Caki2 (cell line): Measurements from ENCODE around the gene TM4SF1. TPM values are rescaled to one million over a fixed set of nuclear protein-coding genes. Genes with fewer than 3 reads are reported as not detected.
"Not testable (repeated sequence)": the region's sequence is repeated elsewhere in the genome, so short reads cannot be mapped to it uniquely, and the experiment has no call there.

ENCODE experiments used
- DNase-seq: peaks from one replicate; pipeline ENCODE4 v3.0.0-alpha.2; 2015; ENCODE audit warnings: low read depth
- in situ Hi-C: cut with HindIII; loops from 2 replicates; pipeline ENCODE4 v1.10.0; 2016; ENCODE audit warnings: low sequenced_read_pairs, low pct_unique_long_range_greater_than_20kb, mixed read lengths
- total RNA-seq: library from RNA; depleted of rRNA; stranded (reverse); fragments of >200 nt; shearing (Covaris generic); gene quantifications from 2 replicates; pipeline ENCODE4 v1.2.3, GENCODE V29; 2014; ENCODE audit warnings: low replicate concordance

The TM4SF1 gene
- total RNA-seq, 1 experiment from 2014 or later, result 64.6 TPM

DNA sequence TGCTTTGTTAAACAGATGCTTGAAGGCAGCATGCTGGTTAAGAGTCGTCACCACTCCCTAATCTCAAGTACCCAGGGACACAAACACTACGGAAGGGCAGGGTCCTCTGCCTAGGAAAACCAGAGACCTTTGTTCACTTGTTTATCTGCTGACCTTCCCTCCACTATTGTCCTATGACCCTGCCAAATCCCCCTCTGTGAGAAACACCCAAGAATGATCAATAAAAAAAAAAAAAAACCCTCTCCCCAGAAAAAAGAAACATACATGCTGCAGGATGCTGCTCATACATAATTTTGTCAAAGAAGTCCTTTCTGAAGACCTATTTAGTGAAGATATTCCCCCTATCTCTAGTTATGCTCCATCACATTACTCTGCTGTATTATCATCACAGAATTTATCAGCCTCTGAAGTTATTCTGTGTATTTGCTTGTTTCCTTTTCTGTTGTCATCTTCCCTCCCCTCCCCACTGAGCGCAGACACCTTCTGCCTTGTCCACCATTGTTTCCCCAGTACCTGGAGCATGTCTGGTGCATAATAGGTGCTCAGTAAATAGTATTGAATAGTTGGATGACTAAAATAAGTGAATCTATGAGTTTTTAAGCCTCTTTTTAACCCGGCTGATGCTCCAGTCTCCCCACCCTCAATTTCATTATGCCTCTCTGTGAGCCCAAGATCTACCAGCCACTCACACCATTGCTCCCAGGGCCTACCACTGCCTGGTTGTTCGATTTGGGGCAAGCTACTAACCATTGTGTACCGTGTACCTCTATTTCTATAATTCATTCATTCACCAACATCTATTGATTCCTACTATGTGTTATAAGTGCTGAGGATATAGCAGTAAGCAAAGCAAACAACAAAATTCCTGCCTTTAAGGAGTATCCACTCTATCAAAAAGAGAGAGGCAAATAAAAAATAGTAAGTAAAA lies 4.0 kb upstream of the TM4SF1 start:
- DNase-seq, result no peak
- in situ Hi-C loops, result no loop called here

DNA sequence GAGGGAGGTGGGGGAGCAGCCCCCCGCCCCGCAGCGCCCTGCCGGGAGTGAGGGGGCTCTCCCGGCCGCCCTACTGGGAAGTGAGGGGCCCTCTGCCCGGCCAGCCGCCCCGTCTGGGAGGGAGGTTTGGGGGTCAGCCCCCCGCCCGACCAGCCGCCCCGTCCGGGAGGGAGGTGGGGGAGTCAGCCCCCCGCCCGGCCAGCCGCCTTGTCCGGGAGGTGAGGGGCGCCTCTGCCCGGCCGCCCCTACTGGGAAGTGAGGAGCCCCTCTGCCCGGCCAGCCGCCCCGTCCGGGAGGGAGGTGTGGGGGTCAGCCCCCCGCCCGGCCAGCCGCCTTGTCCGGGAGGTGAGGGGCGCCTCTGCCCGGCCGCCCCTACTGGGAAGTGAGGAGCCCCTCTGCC lies 2.8 kb upstream of the TM4SF1 start:
- in situ Hi-C loops, DNase-seq: not testable (repeated sequence)

GRCh38 chr3:149378478-149379309 lies 1.2 kb upstream of the TM4SF1 start:
- in situ Hi-C loops, result no loop called here
- no peak for DNase-seq

- no peak for DNase-seq
- in situ Hi-C loops, result no loop called here
Observed at GRCh38 chr3:149376718-149377407, 586 bp downstream of the TM4SF1 start.

- no peak for DNase-seq
- in situ Hi-C loops, result no loop called here
Observed at GRCh38 chr3:149375501-149376196, 1.8 kb downstream of the TM4SF1 start.

DNA sequence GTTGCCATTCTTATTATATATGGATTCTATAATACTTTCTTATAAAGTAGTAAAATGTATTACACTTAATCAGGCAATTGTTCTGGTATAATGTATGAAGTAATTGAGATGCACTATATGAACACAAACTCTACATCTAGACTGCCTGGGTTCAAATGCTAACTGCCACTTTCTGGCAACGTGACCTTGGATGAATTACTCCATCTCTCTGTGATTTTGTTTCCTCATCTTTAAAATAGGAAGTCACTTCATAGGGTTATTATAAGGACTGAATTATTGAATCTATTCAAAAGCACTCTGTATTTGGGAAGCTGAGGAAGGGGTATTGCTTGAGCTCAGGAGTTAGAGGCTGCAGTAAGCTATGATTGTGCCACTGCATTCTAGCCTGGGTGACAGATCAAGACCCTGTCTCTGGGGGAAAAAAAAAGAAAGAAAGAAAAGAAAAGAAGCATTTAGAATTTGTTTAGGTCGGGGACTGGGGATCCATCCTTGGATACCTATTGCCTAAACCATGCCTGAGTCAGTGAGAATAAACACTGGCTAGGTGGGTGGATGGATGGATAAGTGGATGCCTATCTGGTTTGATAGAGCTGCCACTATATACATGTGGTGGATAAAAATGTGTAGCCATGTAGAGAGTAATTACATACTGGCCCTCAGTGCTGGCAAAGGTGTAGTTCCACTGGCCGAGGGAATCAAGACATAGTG lies 2.5 kb downstream of the TM4SF1 start:
- in situ Hi-C loops, result no loop called here

DNA sequence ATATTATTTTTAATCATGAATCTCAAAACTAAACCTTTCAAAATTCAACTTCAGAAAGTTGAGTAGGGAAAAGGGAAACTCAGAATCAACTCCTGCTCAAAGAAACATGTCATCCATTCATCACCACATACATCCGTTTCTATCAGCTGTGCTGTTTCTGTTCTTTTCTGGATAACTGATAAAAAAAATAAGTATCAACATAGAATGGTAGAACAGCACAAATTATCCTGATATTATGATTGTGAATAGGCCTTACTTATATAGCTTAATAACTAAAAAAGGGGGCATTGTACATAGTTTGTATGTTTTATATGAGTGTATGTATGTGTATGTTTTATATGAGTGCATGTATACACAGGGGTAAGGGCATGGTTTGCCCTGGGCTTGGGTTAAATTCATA lies 3.1 kb downstream of the TM4SF1 start:
- no peak for DNase-seq
- in situ Hi-C loops, result no loop called here

More for the DNA sequence above, 2.5 kb downstream of the TM4SF1 start:
- DNase-seq, result no peak

DNA sequence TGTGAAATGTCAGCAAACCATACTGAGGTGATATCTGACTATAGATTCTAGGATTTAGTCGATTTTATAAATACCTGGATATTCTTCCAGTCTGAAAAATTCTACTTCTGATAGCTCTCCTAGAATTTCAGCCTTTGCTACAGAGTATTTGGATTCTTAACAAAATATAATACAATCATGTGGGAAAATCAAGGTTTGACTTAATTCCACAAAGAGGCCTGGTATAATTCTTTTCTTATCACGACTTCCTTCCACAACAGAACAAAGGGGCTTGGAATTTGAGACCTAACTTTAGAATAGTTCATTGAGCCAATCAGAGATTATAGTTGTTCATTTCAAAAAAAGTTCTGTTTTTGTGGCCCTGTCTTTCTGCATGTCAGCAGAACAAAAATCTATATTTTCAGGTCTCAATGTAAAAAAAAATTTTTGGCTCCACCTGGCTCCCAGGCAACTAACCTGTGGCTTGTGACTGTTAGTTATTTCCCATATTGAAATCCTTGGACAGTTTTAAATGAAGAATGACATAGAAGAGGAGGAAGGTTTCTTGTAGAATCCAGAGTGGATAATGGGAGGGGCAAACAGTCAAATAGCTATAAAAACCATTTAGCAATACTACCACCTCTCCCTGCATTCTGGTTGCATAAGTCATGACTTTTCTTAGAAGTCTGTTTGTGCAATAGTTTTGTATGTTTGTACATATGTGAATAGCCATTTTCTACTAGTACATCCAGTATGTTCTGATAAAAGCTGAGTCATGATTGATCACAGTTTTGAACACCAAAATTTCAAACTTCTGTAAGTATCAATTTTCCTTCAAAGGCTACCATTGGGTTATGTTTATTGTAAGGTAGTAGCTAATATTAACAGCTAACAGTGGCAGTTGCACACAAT lies 4.0 kb downstream of the TM4SF1 start:
- no peak for DNase-seq
- in situ Hi-C loops, result no loop called here

- DNase-seq, result no peak
- in situ Hi-C loops, result no loop called here
Observed at GRCh38 chr3:149371723-149372114, 5.7 kb downstream of the TM4SF1 start.

DNA sequence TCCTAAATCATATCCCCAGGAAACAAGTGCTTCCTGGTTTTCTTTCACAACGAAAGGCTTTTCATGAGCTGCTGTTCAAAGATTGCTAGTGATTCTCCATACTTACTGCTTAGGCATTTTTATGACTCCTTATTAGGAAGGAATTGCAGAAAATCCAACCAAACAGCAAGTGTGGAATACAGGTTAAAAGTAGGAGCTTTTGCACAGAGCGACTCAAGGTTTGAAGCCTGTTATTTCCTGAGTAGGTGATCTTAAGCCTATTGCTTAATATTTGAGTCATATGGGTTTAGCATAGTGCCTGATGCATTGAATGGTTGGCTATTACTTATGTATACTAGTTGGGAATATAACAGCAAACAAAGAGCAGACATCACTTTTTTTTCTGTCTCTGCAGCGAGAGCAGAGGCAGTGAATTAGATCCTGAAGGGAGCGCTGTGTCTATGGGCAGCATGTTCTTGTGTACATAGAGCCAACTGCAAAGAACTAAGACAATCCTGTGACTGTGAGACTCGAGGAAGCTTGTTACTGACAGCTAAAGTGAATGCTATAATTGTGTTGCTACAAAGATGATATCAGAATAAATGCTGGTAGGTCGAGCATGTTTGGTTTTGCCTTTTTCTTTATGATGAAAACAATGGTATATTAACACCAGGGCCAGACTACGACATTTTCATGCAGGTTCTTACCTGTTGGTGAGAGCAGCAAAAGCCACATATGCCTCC lies 6.3 kb downstream of the TM4SF1 start:
- in situ Hi-C loops, result no loop called here
- no peak for DNase-seq

DNA sequence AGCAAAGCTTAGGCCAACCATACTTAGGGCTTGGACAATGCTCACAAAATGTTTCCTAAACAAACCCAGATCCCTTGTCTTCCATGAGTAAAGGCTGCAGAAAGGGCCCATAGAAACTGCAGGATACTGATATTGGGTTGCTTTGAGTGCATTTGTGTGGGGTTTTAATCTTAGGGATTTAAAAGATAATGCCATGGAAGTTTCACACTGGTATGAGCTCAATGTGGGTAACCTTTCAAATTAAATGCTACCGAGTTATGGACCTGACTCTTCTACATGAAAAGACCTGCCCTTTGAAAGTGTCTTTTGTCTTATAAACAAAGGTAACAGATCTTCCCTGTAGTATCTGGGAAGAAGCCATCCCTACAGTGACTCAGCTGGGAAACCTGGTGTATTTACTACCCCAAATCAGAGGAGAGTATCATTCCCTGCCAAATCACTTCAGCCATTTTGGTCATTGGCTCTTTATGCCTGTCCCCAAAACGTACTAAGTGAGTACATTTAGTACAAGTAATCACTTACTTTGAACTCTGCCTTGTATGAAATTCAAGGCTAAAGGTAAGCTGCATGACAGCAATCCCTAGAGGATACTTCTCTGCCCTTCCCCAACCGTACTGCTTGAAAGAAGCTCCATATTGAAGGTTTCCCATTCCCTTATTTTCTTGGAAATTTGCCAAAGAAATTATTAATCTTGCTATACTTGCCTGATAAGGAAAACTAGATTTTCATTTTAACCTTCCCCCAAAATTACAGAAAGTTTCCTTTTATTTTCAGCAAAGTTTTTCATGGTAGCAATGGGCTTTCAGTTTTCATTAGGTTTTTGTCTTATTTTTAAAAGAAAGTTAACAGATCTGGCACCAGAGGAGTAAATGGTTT lies 7.2 kb downstream of the TM4SF1 start:
- no peak for DNase-seq
- in situ Hi-C loops, result no loop called here

- no peak for DNase-seq
- in situ Hi-C loops, result no loop called here
Observed at GRCh38 chr3:149368674-149369497, 8.6 kb downstream of the TM4SF1 start.

- in situ Hi-C loops, result no loop called here
- DNase-seq, result no peak
Observed at GRCh38 chr3:149368201-149368673, 9.2 kb downstream of the TM4SF1 start.
